NCI-H1092 treated with DMSO at 0.1 percent for 48 hours (cell line): Measurements from ENCODE around the gene MRPS14.

ENCODE experiments used
- DNase-seq: peaks from one replicate; lab custom pipeline; 2025; lab: John Stamatoyannopoulos, UW

The MRPS14 gene

GRCh38 chr1:174984952-174985351 lies 38.3 kb downstream of the MRPS14 start:
- no peak for DNase-seq

GRCh38 chr1:174982971-174983689 lies 40.1 kb downstream of the MRPS14 start:
- peak; percentile 32 for DNase-seq

- DNase-seq: no peak
Observed at GRCh38 chr1:174976436-174977108, 46.7 kb downstream of the MRPS14 start.

GRCh38 chr1:174975764-174976163 lies 47.5 kb downstream of the MRPS14 start:
- no peak for DNase-seq

- no peak for DNase-seq
Observed at GRCh38 chr1:174974711-174975119, 48.5 kb downstream of the MRPS14 start.

GRCh38 chr1:174971902-174972301 lies 51.3 kb downstream of the MRPS14 start:
- no peak for DNase-seq

GRCh38 chr1:174971466-174971865 lies 51.8 kb downstream of the MRPS14 start:
- no peak for DNase-seq

GRCh38 chr1:174969977-174970376 lies 53.2 kb downstream of the MRPS14 start:
- DNase-seq: no peak

- DNase-seq: no peak
Observed at GRCh38 chr1:174968750-174969244, 54.4 kb downstream of the MRPS14 start.

GRCh38 chr1:174967845-174968705 lies 55.1 kb downstream of the MRPS14 start:
- DNase-seq: no peak

GRCh38 chr1:174966008-174966572 lies 57.1 kb downstream of the MRPS14 start:
- no peak for DNase-seq

- no peak for DNase-seq
Observed at GRCh38 chr1:174965362-174966007, 57.7 kb downstream of the MRPS14 start.

GRCh38 chr1:174964972-174965361 lies 58.3 kb downstream of the MRPS14 start:
- no peak for DNase-seq

- DNase-seq: no peak
Observed at GRCh38 chr1:174964261-174964971, 58.8 kb downstream of the MRPS14 start.

- peak; percentile 16 for DNase-seq
Observed at GRCh38 chr1:174963529-174964125, 59.6 kb downstream of the MRPS14 start.
